Loucy (cell line): ENCODE data around the gene CLEC18C.
"Not testable (repeated sequence)": the region's sequence is repeated elsewhere in the genome, so short reads cannot be mapped to it uniquely, and the experiment has no call there.

Experiments
- EZH2phosphoT487 ChIP-seq: fragments of 200-600 bp; IDR thresholded peaks from 2 replicates; pipeline ENCODE4 v1.6.1; 2018; ENCODE audit warnings: antibody characterized with exemption, mild to moderate bottlenecking, moderate library complexity, borderline replicate concordance
- TF ChIP-seq, protein P1 (sequence below): fragments of 200-600 bp; sonication (generic); conservative IDR thresholded peaks from 2 replicates; pipeline ENCODE4 v1.5.1; 2014; ENCODE audit warnings: mild to moderate bottlenecking, antibody characterized with exemption, low read length

DNA sequence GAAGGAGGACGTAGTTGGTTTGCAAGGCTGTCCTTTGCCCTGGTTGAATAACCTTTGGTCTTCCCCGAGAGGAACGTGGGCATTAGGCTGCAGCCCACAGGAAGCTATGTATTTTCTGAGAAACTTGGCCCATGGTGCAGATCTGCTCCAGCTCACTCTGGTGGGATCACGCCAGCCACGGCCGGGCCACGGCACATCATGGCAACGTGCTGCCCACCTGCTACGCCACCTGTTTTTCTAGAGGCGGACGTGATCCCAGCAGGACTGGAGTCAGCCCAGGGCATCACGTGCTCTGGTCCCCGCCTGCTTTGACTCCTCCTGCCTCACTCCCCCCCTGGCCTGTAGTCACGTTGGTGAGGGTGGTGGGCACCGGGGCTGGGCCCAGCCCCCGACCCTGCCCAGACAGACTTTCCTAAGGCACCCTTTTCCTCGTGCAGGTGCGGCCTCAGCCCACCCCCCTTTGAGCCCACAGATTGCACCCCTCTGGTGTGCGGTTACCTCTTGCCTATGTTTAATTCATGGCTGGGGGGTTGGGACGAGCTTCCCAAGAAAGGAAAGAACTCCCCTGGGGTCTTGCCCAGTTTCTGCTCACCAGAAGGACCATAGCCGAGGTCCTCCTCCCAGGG is at the start of gene CLEC18C:
- TF ChIP-seq, protein P1, sequence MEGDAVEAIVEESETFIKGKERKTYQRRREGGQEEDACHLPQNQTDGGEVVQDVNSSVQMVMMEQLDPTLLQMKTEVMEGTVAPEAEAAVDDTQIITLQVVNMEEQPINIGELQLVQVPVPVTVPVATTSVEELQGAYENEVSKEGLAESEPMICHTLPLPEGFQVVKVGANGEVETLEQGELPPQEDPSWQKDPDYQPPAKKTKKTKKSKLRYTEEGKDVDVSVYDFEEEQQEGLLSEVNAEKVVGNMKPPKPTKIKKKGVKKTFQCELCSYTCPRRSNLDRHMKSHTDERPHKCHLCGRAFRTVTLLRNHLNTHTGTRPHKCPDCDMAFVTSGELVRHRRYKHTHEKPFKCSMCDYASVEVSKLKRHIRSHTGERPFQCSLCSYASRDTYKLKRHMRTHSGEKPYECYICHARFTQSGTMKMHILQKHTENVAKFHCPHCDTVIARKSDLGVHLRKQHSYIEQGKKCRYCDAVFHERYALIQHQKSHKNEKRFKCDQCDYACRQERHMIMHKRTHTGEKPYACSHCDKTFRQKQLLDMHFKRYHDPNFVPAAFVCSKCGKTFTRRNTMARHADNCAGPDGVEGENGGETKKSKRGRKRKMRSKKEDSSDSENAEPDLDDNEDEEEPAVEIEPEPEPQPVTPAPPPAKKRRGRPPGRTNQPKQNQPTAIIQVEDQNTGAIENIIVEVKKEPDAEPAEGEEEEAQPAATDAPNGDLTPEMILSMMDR: not testable (repeated sequence)
- TF ChIP-seq EZH2phosphoT487: not testable (repeated sequence)
